Activated naive CD4-positive, alpha-beta T cell treated with anti-CD3 and anti-CD28 coated beads for 36 hours (primary cell): Measurements from ENCODE around the gene ATP6V0A4. TPM values are rescaled to one million over a fixed set of nuclear protein-coding genes. Genes with fewer than 3 reads are reported as not detected.

Source experiments
- CTCF ChIA-PET: fragments of 350-600 bp; sonication (Branson Sonifier 250); formaldehyde crosslinking; loops from one replicate; lab custom pipeline; 2021; ENCODE audit warnings: antibody characterized with exemption; lab: Charles Lee
- DNase-seq: peaks from one replicate; pipeline ENCODE4 v3.0.0-alpha.2; 2020
- H3K27ac Mint-ChIP-seq: one replicate; pipeline ENCODE4 v1.8.0; 2021; ENCODE audit warnings: mild to moderate bottlenecking, mixed read lengths
- H3K27me3 Mint-ChIP-seq: one replicate; pipeline ENCODE4 v1.8.0; 2021; ENCODE audit warnings: low read depth, mixed read lengths
- H3K36me3 Mint-ChIP-seq: one replicate; pipeline ENCODE4 v1.8.0; 2021; ENCODE audit warnings: low read depth, mixed read lengths
- H3K4me1 Mint-ChIP-seq: one replicate; pipeline ENCODE4 v1.8.0; 2021; ENCODE audit warnings: low read depth, mixed read lengths
- H3K4me3 Mint-ChIP-seq: one replicate; pipeline ENCODE4 v1.8.0; 2021; ENCODE audit warnings: mild to moderate bottlenecking, moderate library complexity, mixed read lengths
- H3K9me3 Mint-ChIP-seq: one replicate; pipeline ENCODE4 v1.8.0; 2021; ENCODE audit warnings: mixed read lengths
- intact Hi-C: fragments of 100-400 bp; cut with micrococcal nuclease; formaldehyde crosslinking; loops from one replicate; pipeline ENCODE4 v1.15.1; 2023
- total RNA-seq, 2 experiments: library from RNA; stranded (reverse); gene quantifications; one replicate each; pipeline ENCODE4 v1.2.3, GENCODE V29; 2021

The ATP6V0A4 gene
- not detected for total RNA-seq

- Mint-ChIP-seq H3K36me3 (no peaks in the 10 kb centered on the region), H3K27ac (no peak within 1 kb of the TSS), H3K4me1 (peaks cover 10% of the 10 kb centered on the region), H3K9me3 (no peaks in the 10 kb centered on the region), H3K4me3 (no peak within 1 kb of the TSS), H3K27me3 (no peaks in the 10 kb centered on the region)
- peak; percentile 13 for DNase-seq
- intact Hi-C loops = no loop called here
- CTCF ChIA-PET = no interaction called here
These were observed at the start of gene ATP6V0A4, which contains the start of gene TMEM213 for GRCh38 chr7:138797715-138798320. ATP6V0A4 (minus strand) TSS chr7:138798196; CDS start chr7:138771247, 26,949 bp downstream. TMEM213 (plus strand) TSS chr7:138797994; CDS start chr7:138798105, 111 bp downstream.

DNA sequence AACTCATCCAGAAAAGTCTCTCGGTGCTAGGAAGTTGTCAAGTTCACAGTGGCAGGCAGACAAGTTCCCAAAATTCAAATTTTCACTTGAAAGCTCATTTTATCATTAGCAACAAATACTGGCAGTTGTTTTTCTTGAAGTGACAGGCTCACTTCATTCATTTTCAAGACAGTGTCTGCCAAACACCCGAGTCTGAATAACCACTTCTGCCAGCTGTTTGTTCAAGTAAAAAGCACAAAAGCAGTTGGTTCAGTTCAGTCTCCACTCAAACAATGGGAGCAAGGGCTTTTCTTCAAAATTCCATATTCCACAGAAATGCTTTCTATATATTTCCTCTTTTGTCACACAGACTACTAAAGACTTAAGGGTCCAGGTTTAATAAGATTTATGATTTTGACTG lies 47.7 kb upstream of the ATP6V0A4 start:
- intact Hi-C loops = no loop called here
- H3K4me1 Mint-ChIP-seq = peaks cover 3% of the 10 kb centered on the region
- no peak overlapping the region for H3K4me3 Mint-ChIP-seq
- no peak for DNase-seq
- no peaks in the 10 kb centered on the region for H3K27me3 Mint-ChIP-seq
- H3K36me3 Mint-ChIP-seq = no peaks in the 10 kb centered on the region
- CTCF ChIA-PET = no interaction called here
- H3K9me3 Mint-ChIP-seq = no peaks in the 10 kb centered on the region
- H3K27ac Mint-ChIP-seq = no peak overlapping the region

DNA sequence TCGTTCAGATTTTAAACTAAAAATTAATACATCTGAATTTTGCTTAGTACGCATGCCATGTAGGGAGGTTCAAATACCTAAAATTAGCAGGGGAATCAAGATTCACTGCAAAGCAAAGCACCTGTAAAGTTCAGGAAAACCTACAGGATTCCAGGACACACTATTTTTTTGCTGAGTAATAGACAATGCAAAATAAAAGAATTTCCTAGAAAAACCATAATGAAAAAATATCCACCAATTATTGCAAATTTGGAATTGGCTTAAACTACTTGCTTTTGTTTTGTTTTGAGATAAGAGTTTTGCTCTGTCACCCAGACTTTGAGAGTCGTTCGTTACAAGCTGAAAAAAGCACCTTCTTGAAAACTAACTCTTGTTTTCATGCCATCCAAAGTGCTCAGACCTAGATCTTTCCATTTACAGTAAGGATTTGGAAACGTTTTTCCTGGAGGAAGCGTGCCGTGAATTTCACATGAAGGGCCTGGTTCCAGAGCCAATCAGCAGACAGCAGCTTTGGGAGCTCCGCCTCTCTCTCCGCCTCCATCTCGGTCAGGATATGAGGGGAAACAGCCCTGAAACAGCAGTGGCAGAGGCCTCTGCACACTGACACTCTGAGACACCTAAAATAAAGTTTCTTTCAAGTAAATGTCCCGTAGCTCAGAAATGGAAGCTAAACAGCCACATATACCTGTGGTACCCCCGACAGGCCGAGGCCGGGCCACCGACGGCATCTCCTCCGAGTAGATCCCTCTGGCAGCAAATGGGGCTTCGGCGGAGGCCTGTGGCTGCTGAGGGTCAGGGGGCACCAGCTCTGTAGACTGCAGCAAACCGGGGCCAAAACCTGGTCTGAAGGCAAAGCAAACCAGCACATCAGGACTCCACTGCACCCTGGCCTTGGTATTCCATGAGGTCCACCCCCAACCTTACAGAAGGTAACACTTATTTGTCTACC lies 45.9 kb upstream of the ATP6V0A4 start:
- Mint-ChIP-seq H3K27me3 (peaks cover 6% of the 10 kb centered on the region), H3K4me1 (peaks cover 3% of the 10 kb centered on the region), H3K4me3 (no peak overlapping the region), H3K36me3 (no peaks in the 10 kb centered on the region), H3K27ac (no peak overlapping the region), H3K9me3 (no peaks in the 10 kb centered on the region)
- intact Hi-C loops = no loop called here
- CTCF ChIA-PET = interaction anchor here (1.3 kb wide), 1 partner anchor 43 kb away, joined by 3 read pairs; no protein-coding TSS in a partner anchor
- DNase-seq = no peak

DNA sequence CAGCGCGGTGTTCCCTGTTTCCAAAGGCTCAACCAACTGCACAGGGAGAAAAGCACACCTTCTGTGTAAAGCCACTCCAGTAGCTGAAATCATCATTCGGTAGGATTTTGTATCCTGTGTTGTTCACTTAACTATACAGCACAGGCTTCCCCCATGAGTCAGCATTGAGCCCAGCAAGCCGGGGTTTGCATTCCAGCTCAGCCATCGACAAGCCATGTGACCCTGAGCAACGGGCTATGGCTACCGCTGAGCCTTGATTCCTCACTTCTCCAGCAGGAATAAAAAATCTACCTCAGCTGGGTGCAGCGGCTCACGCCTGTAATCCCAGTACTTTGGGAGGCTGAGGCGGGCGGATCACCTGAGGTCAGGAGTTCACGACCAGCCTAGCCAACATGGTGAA lies 44.1 kb upstream of the ATP6V0A4 start:
- intact Hi-C loops = no loop called here
- Mint-ChIP-seq H3K27ac (no peak overlapping the region), H3K27me3 (peaks cover 6% of the 10 kb centered on the region), H3K4me3 (no peak overlapping the region), H3K4me1 (no peaks in the 10 kb centered on the region), H3K9me3 (no peaks in the 10 kb centered on the region), H3K36me3 (no peaks in the 10 kb centered on the region)
- no peak for DNase-seq
- CTCF ChIA-PET = interaction anchor here (0.7 kb wide), 1 partner anchor 55 kb away, joined by 3 read pairs; no protein-coding TSS in a partner anchor

DNA sequence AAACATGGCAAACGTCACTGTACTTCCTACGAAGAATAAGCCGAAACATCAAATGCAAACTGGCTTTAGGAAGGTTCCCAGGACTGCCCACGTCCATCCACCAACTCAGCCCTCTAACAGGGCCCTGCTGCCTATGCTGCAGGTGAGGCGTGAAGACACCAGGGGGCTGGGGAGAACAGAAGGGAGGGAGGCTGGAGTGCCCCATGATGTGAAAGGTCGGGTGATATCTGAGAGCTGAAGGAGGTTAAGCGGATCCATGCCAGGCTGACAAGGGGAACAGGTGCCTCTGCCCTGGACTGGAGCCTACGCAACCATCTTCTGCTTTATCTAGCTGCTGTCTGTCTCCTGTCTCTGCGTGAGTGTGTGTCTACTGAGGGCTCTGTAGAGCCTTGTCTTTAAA lies 40.2 kb upstream of the ATP6V0A4 start:
- CTCF ChIA-PET = no interaction called here
- H3K9me3 Mint-ChIP-seq = no peaks in the 10 kb centered on the region
- no peaks in the 10 kb centered on the region for H3K36me3 Mint-ChIP-seq
- H3K27me3 Mint-ChIP-seq = peaks cover 6% of the 10 kb centered on the region
- no peak for DNase-seq
- H3K27ac Mint-ChIP-seq = no peak overlapping the region
- intact Hi-C loops = no loop called here
- no peaks in the 10 kb centered on the region for H3K4me1 Mint-ChIP-seq
- no peak overlapping the region for H3K4me3 Mint-ChIP-seq

DNA sequence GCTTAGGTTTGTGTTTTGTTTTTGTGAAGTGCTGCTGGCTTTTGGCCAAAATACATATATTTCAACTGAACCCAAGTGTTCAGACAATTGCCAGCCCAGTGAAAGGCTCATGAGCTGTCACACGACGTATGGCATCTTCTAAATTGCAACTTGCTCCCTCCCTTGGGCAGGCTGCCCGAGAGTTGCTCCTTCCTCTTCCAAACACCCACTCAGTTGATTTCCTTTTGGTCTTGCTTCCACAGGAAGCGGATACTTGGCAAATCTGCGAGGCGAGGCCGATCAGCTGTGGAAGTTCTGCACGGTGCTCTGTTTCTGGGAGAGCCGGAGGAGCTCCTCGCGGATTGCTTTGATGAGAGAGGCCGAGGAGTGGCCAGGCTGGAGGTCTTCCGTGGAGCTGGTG lies 39.6 kb upstream of the ATP6V0A4 start:
- CTCF ChIA-PET = no interaction called here
- Mint-ChIP-seq H3K27ac (no peak overlapping the region), H3K36me3 (no peaks in the 10 kb centered on the region), H3K9me3 (no peaks in the 10 kb centered on the region), H3K4me3 (no peak overlapping the region), H3K27me3 (peaks cover 6% of the 10 kb centered on the region), H3K4me1 (no peaks in the 10 kb centered on the region)
- intact Hi-C loops = no loop called here
- DNase-seq = no peak

DNA sequence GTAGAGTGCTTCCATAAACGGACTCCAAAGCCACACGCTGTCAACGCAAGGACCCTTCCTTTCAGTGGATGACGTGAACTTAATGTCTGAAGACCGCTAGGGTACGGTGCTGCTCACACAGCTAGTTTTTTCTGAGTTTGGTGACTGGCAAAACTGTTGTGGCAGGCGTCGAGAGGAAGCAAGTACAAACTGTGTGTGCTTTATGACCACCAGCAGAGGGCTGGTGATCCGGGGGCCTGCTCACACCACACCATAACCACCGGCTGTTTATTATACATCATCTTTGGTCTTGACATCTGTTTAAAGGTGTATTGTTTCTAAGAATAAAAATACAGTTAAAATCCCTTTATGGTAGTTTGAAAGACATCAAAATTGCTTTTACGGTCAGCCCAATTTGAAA lies 37.1 kb upstream of the ATP6V0A4 start:
- H3K36me3 Mint-ChIP-seq = no peaks in the 10 kb centered on the region
- H3K4me1 Mint-ChIP-seq = no peaks in the 10 kb centered on the region
- no peaks in the 10 kb centered on the region for H3K9me3 Mint-ChIP-seq
- no peak overlapping the region for H3K4me3 Mint-ChIP-seq
- H3K27ac Mint-ChIP-seq = no peak overlapping the region
- H3K27me3 Mint-ChIP-seq = peaks cover 5% of the 10 kb centered on the region
- intact Hi-C loops = no loop called here
- DNase-seq = no peak
- CTCF ChIA-PET = no interaction called here

- CTCF ChIA-PET = no interaction called here
- Mint-ChIP-seq H3K4me3 (no peak overlapping the region), H3K27me3 (peaks cover 3% of the 10 kb centered on the region), H3K36me3 (no peaks in the 10 kb centered on the region), H3K9me3 (no peaks in the 10 kb centered on the region), H3K27ac (no peak overlapping the region), H3K4me1 (no peaks in the 10 kb centered on the region)
- intact Hi-C loops = no loop called here
- DNase-seq = no peak
These were observed 36.6 kb upstream of the ATP6V0A4 start for GRCh38 chr7:138834583-138834982.

DNA sequence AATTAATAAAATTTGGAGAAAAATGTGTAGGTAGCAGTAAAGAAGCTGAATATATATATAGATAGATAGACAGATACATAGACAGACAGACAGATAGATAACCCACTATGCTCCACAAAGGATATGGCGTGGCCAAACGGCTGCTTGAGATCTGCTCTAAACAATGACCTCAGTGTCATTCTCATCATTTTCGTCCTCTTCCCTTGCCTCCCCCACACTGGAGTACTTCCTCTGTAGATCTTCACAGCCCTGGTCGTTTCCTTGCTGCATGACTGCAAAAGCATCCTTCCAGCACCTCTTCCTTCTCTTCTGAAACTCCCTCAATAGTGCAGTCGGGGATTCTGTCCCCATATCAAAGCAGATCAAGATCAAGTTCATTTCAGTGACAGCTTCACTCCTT lies 35.6 kb upstream of the ATP6V0A4 start:
- H3K4me3 Mint-ChIP-seq = no peak overlapping the region
- H3K27ac Mint-ChIP-seq = no peak overlapping the region
- intact Hi-C loops = no loop called here
- H3K36me3 Mint-ChIP-seq = no peaks in the 10 kb centered on the region
- H3K27me3 Mint-ChIP-seq = no peaks in the 10 kb centered on the region
- H3K9me3 Mint-ChIP-seq = no peaks in the 10 kb centered on the region
- CTCF ChIA-PET = no interaction called here
- no peaks in the 10 kb centered on the region for H3K4me1 Mint-ChIP-seq
- DNase-seq = no peak

- Mint-ChIP-seq H3K4me1 (no peaks in the 10 kb centered on the region), H3K4me3 (no peak overlapping the region), H3K36me3 (no peaks in the 10 kb centered on the region), H3K27ac (no peak overlapping the region), H3K9me3 (no peaks in the 10 kb centered on the region), H3K27me3 (no peaks in the 10 kb centered on the region)
- CTCF ChIA-PET = no interaction called here
- intact Hi-C loops = no loop called here
- no peak for DNase-seq
These were observed 35.0 kb upstream of the ATP6V0A4 start for GRCh38 chr7:138832966-138833365.

- Mint-ChIP-seq H3K36me3 (no peaks in the 10 kb centered on the region), H3K27me3 (no peaks in the 10 kb centered on the region), H3K9me3 (no peaks in the 10 kb centered on the region), H3K27ac (no peak overlapping the region), H3K4me3 (no peak overlapping the region), H3K4me1 (peaks cover 8% of the 10 kb centered on the region)
- CTCF ChIA-PET = no interaction called here
- no peak for DNase-seq
- intact Hi-C loops = no loop called here
These were observed 31.3 kb upstream of the ATP6V0A4 start for GRCh38 chr7:138829335-138829734.

DNA sequence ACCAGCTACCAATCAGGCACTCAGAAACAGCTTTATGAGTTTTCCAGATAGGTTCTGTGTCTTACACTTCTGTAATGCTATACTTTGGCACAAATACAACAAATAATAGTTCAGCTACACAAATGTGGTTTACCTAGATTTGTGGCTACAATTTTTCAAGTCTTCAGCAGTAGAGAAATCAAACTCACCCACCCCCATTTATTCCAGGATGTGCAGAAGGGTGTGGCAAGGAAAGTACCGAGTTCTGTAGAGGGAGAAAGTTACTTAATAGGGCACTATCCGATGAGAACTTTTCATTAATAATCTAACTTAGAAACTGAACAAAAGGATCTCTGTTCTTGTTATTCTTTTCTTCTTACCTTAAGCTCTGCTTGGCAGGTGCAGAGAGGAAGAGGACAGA lies 30.3 kb upstream of the ATP6V0A4 start:
- no peak for DNase-seq
- H3K9me3 Mint-ChIP-seq = no peaks in the 10 kb centered on the region
- intact Hi-C loops = no loop called here
- H3K27ac Mint-ChIP-seq = no peak overlapping the region
- H3K4me1 Mint-ChIP-seq = peaks cover 8% of the 10 kb centered on the region
- H3K36me3 Mint-ChIP-seq = no peaks in the 10 kb centered on the region
- CTCF ChIA-PET = no interaction called here
- no peaks in the 10 kb centered on the region for H3K27me3 Mint-ChIP-seq
- H3K4me3 Mint-ChIP-seq = no peak overlapping the region
